GM21528 (cell line): ENCODE data around the gene KLK15.

Experiments
- ATAC-seq: cut with Tn5 transposase; IDR thresholded peaks from one replicate; pipeline ENCODE4 v1.9.1; 2021; ENCODE audit warnings: mild to moderate bottlenecking, moderate library complexity; ENCODE audit not compliant: unreplicated experiment, low FRiP score

Gene KLK15

GRCh38 chr19:50833117-50833801 is at the start of gene KLK15:
TSS of gene KLK15 (minus strand) at chr19:50833574. CDS start at chr19:50831492, 2,082 bp downstream.
- ATAC-seq, result no peak

- no peak for ATAC-seq
These were observed 48.8 kb upstream of the KLK15 start for GRCh38 chr19:50882188-50882587.

GRCh38 chr19:50880241-50880640 is 46.9 kb upstream of the KLK15 start:
- ATAC-seq, result no peak

- no peak for ATAC-seq
These were observed 45.5 kb upstream of the KLK15 start for GRCh38 chr19:50878851-50879250.

GRCh38 chr19:50877338-50877737 is 44.0 kb upstream of the KLK15 start:
- ATAC-seq, result no peak

GRCh38 chr19:50876456-50876855 is 43.1 kb upstream of the KLK15 start:
- ATAC-seq, result no peak

- no peak for ATAC-seq
These were observed 42.5 kb upstream of the KLK15 start for GRCh38 chr19:50875795-50876422.

GRCh38 chr19:50874211-50874610 is 40.8 kb upstream of the KLK15 start:
- no peak for ATAC-seq

GRCh38 chr19:50873056-50873455 is 39.7 kb upstream of the KLK15 start, which contains the start of gene KLK2:
TSS of gene KLK2 (plus strand) at chr19:50873439. CDS start at chr19:50873474, 35 bp downstream.
- no peak for ATAC-seq

- no peak for ATAC-seq
These were observed 37.2 kb upstream of the KLK15 start for GRCh38 chr19:50870417-50871089.

GRCh38 chr19:50869479-50869878 is 36.1 kb upstream of the KLK15 start:
- ATAC-seq, result no peak

- ATAC-seq, result no peak
These were observed 28.3 kb upstream of the KLK15 start for GRCh38 chr19:50861496-50862286.

GRCh38 chr19:50861010-50861409 is 27.6 kb upstream of the KLK15 start:
- ATAC-seq, result no peak

- ATAC-seq, result no peak
These were observed 26.5 kb upstream of the KLK15 start for GRCh38 chr19:50859849-50860248.

- ATAC-seq, result no peak
These were observed 25.5 kb upstream of the KLK15 start for GRCh38 chr19:50858886-50859285.

GRCh38 chr19:50857366-50857765 is 24.0 kb upstream of the KLK15 start:
- no peak for ATAC-seq

- no peak for ATAC-seq
These were observed 21.4 kb upstream of the KLK15 start, which contains the start of gene KLK3 for GRCh38 chr19:50854636-50855410. TSS of gene KLK3 (plus strand) at chr19:50854915. CDS start at chr19:50854956, 41 bp downstream.

- ATAC-seq, result no peak
These were observed 18.2 kb upstream of the KLK15 start for GRCh38 chr19:50851620-50852019.

GRCh38 chr19:50850738-50851137 is 17.4 kb upstream of the KLK15 start:
- no peak for ATAC-seq
